ENCODE data around the gene SHISAL1. TPM values are rescaled to one million over a fixed set of nuclear protein-coding genes. Genes with fewer than 3 reads are reported as not detected.

Gene SHISAL1
- total RNA-seq, 1 experiment from 2014 or later: 2.9 TPM

- H3K79me1 ChIP-seq (ENCODE audit: insufficient read depth, low read depth, low read length, poor library complexity, severe bottlenecking): no peaks in the 10 kb centered on the region
- no peak overlapping the region for H3K4me2 ChIP-seq (ENCODE audit: insufficient read depth, insufficient read length, low read length)
- H4K91ac ChIP-seq (ENCODE audit: insufficient read length, low read depth, low read length): no peak overlapping the region
- H2BK20ac ChIP-seq (ENCODE audit: low read depth, low read length, poor library complexity, severe bottlenecking): no peak overlapping the region
- H3K9me3 Mint-ChIP-seq: no peaks in the 10 kb centered on the region
- H3K4me1 ChIP-seq (ENCODE audit: insufficient read depth, low read length): no peaks in the 10 kb centered on the region
- no peak for DNase-seq
- WGBS (ENCODE audit: extremely low coverage, insufficient read length, low lambda C conversion rate): 100% methylated on average over 1 of the region's 2 CpGs
- H2BK5ac ChIP-seq (ENCODE audit: insufficient read length, low read length): no peak overlapping the region
- H3K27ac ChIP-seq (ENCODE audit: insufficient read length, low read depth, low read length): no peak overlapping the region
- no peak overlapping the region for H2AFZ ChIP-seq (ENCODE audit: low read length)
- H3K9ac ChIP-seq (ENCODE audit: extremely low read depth, insufficient read length, low read length): no peak overlapping the region
- H3K79me2 ChIP-seq (ENCODE audit: insufficient read depth, low read length): no peaks in the 10 kb centered on the region
- no peak overlapping the region for H3K27ac Mint-ChIP-seq
- H3K14ac ChIP-seq (ENCODE audit: insufficient read depth, low read length): no peak overlapping the region
- peaks cover 9 to 30% of the 10 kb centered on the region in 2 experiments for H3K4me1 Mint-ChIP-seq
- no peak overlapping the region for H2BK120ac ChIP-seq (ENCODE audit: low read depth, low read length, poor library complexity, severe bottlenecking)
- no peak overlapping the region for H2BK12ac ChIP-seq (ENCODE audit: insufficient read length, low read depth, low read length)
- no peak for TF ChIP-seq CTCF (conservative IDR thresholded peaks at IDR 0.05)
- H3K23ac ChIP-seq (ENCODE audit: insufficient read length, low read depth, low read length): no peak overlapping the region
- no peaks in the 10 kb centered on the region; a peak in 1 of 7 replicates for H3K36me3 Mint-ChIP-seq (ENCODE audit: insufficient read depth in 1 of 3, low read depth in 3 of 3)
- H4K8ac ChIP-seq (replicated peaks; ENCODE audit: insufficient read length, low read depth, low read length): no peak overlapping the region
- no peak overlapping the region for H3K4ac ChIP-seq (ENCODE audit: low read depth, low read length)
- H3K23me2 ChIP-seq (ENCODE audit: insufficient read length, low read depth, low read length, poor library complexity, severe bottlenecking): no peaks in the 10 kb centered on the region
- H2BK15ac ChIP-seq (ENCODE audit: low read depth, low read length): no peak overlapping the region
- H2AK5ac ChIP-seq (ENCODE audit: insufficient read length, low read length): no peak overlapping the region
- H4K5ac ChIP-seq (ENCODE audit: insufficient read length, low read depth, low read length): no peak overlapping the region
- H3K4me3 Mint-ChIP-seq: no peak overlapping the region
- peaks cover 5% of the 10 kb centered on the region for H4K20me1 ChIP-seq (ENCODE audit: control insufficient read depth, insufficient read depth, insufficient read length)
- no peak overlapping the region for H3K18ac ChIP-seq (ENCODE audit: insufficient read length, low read depth, low read length)
- no peaks in the 10 kb centered on the region for H3K27me3 ChIP-seq (ENCODE audit: insufficient read depth, low read length)
- H3K9me3 ChIP-seq (ENCODE audit: control insufficient read depth, low read depth, low read length): no peaks in the 10 kb centered on the region
- no peak overlapping the region for H3K56ac ChIP-seq (ENCODE audit: insufficient read length, low read depth, low read length)
- peaks cover 10% of the 10 kb centered on the region for H3K27me3 Mint-ChIP-seq (ENCODE audit: low read depth)
- H3T11ph ChIP-seq (ENCODE audit: low read length): no peak overlapping the region
Observed at GRCh38 chr22:44194569-44194968, 118.2 kb downstream of the SHISAL1 start.

Other genes with a start within 250 kb of the SHISAL1 start
- 1.3 and 1.6 TPM in 2 replicates for gene PARVG, start 132.0 kb downstream of the SHISAL1 start, total RNA-seq (2021)
- gene RTL6, start 185.3 kb upstream of the SHISAL1 start, total RNA-seq (2021): 30.8 and 31.1 TPM in 2 replicates